ENCODE data around the gene DLGAP1.

- TF ChIP-seq CTCF (IDR thresholded peaks at IDR 0.05) (no peak), ZNF512 (CRISPR knock-in tag; IDR thresholded peaks at IDR 0.05; ENCODE audit: borderline replicate concordance) (no peak), FOXP1 (CRISPR knock-in tag; IDR thresholded peaks at IDR 0.05; ENCODE audit: borderline replicate concordance) (no peak), ZNF281 (CRISPR knock-in tag; IDR thresholded peaks at IDR 0.05) (no peak), ZNF416 (CRISPR knock-in tag; IDR thresholded peaks at IDR 0.05) (no peak)
- TF ChIP-seq, protein P1, sequence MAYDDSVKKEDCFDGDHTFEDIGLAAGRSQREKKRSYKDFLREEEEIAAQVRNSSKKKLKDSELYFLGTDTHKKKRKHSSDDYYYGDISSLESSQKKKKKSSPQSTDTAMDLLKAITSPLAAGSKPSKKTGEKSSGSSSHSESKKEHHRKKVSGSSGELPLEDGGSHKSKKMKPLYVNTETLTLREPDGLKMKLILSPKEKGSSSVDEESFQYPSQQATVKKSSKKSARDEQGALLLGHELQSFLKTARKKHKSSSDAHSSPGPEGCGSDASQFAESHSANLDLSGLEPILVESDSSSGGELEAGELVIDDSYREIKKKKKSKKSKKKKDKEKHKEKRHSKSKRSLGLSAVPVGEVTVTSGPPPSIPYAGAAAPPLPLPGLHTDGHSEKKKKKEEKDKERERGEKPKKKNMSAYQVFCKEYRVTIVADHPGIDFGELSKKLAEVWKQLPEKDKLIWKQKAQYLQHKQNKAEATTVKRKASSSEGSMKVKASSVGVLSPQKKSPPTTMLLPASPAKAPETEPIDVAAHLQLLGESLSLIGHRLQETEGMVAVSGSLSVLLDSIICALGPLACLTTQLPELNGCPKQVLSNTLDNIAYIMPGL (CRISPR knock-in tag; IDR thresholded peaks at IDR 0.05) = no peak
- TF ChIP-seq, protein P2, sequence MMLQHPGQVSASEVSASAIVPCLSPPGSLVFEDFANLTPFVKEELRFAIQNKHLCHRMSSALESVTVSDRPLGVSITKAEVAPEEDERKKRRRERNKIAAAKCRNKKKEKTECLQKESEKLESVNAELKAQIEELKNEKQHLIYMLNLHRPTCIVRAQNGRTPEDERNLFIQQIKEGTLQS (CRISPR knock-in tag; conservative IDR thresholded peaks at IDR 0.05) = no peak
Observed at GRCh38 chr18:4004183-4004829, 450.8 kb downstream of the DLGAP1 start.

All from WTC11 (cell line).